ENCODE measurements around the gene PKP2. TPM values are rescaled to one million over a fixed set of nuclear protein-coding genes. Genes with fewer than 3 reads are reported as not detected.

The PKP2 gene
- total RNA-seq (2022; extraction: Qiagen RNA extraction) = 2.7 to 2.8 TPM (median 2.7 TPM) in 5 replicates

DNA sequence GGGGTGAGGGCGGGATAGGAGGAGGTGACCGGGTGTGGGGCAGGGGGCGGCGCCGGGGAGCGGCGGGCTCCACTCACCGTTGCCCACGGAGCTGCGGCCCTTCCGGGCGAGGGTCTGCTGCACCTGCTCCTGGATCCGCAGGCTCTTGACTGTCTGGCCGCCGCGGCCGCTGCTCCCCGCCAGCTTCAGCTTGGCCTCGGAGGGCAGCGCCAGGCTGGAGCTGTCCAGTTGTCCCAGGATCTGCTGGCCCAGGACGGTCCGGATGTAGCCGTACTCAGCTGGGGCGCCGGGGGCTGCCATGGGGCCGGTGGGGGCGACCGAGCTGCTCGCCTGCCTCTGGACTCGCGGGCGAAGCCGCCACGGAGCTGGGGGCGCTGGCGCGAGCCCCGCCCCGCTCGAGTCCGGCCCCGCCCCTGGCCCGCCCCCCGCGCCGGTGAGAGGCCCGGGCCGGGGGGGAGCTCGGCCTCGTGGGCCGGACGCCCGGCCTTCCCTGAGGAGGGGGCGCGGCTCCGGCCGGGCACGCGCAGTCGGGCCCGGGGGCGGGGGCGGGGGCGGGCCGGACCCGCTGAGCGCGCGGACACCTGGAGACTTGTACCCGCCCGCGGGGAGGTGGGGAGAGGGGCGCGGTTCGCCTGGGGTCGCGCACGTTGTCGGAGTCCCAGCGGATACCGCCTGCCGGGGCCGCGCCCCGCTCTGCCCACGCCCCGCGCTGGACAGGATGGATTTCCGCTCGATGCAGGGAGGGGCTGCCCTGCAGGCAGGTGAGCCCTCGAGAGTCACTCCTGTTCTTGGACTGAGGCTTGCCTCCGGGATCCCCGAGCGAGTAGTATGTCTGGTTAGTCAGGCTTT, at the start of gene PKP2:
Gene PKP2, minus strand, starts transcription at position 346 of the 849 bp plus-strand sequence. Its CDS starts 46 bp downstream, at position 300.

DNA sequence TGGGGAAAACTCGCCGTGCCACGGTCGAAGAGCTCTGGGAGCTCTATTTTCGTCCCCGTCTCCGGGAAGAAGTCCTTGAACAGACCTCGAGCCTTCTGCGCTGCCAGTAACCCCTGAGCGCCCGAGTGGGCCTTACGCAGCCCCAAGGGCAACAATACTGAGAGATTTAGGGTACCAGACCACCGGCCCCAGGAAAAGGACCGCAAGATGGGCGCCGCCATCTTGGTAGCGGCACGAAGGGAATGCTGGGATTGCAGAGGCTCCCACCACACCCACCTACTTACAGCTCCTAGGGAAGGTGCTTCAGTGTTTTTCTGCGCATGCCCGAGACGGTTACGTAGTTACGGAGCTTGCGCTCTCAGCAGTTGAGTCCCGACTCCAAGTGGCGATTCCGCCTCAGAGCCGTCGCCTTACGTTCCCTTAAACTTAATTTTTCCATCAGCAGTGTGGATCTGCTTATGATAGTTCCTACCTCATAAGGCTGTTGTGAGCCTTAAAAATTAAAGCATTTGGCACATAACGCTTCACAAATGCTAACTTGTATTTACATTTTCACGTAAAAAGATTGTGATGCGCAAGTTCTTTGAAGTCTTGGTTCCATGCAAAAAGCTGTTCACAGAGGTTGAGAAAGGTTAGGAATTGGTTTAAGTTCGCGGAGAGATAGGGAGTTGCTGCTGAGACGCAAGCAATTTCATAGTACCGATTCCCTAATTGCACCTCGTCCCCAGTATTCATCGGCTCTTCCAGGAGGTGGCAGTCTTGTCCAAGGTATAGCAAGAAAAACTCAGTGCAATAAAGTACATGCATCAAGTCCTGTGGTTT, 140.7 kb downstream of the PKP2 start, which contains the start of gene YARS2:
Gene YARS2, minus strand, starts transcription at position 244 of the 822 bp plus-strand sequence. Its CDS starts 23 bp downstream, at position 221.

Other genes starting within 250 kb of the PKP2 start
- gene DNM1L, start 217.5 kb downstream of the PKP2 start, total RNA-seq (2022; extraction: Qiagen RNA extraction) = 43.9 to 57.1 TPM (median 53.9 TPM) in 5 replicates
- 27.0 to 31.4 TPM (median 30.1 TPM) in 5 replicates for gene YARS2, start 140.9 kb downstream of the PKP2 start, total RNA-seq (2022; extraction: Qiagen RNA extraction)

Measured in A549 treated with CORT108297 at 1 μM for 4 hours (cell line).